ENCODE results near the gene RNF121. TPM values are rescaled to one million over a fixed set of nuclear protein-coding genes. Genes with fewer than 3 reads are reported as not detected.

Gene RNF121
- total RNA-seq, result 32.7 and 33.3 TPM in 2 replicates

DNA sequence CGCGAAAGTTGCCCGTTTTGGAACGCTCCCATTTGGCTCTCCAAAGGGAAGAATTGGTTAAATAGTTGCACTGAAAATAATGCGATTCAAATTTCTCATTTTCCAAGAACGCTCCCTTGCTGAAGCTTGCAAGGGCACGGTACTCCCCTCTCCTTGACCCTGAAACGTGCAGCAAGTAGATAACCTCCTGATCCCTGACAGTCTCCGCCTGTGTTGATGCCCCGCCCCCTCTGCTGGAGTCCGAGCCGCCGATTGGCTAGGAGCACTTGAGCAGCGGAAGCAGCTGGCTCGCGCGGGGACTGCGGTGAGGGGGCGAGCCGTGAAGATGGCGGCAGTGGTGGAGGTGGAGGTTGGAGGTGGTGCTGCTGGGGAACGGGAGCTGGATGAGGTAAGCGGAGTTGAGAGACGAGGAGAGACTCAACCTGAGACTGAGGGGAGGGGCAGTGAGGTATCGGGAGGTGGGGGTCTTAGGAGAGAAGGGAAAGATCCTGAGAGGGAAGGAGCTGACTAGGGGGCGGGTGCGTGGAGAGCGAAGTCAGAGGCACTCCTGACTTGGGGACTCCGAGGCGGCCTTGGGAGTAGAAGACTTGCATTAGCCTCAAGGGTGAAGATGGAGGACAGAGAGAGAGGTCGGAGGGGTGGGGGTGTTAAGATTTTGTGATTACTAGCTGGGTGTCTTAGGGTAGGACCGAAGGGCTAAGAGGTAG, at the start of gene RNF121:
Gene RNF121, plus strand, starts transcription at position 310 of the 707 bp plus-strand sequence. Its CDS starts 16 bp downstream, at position 326.

DNA sequence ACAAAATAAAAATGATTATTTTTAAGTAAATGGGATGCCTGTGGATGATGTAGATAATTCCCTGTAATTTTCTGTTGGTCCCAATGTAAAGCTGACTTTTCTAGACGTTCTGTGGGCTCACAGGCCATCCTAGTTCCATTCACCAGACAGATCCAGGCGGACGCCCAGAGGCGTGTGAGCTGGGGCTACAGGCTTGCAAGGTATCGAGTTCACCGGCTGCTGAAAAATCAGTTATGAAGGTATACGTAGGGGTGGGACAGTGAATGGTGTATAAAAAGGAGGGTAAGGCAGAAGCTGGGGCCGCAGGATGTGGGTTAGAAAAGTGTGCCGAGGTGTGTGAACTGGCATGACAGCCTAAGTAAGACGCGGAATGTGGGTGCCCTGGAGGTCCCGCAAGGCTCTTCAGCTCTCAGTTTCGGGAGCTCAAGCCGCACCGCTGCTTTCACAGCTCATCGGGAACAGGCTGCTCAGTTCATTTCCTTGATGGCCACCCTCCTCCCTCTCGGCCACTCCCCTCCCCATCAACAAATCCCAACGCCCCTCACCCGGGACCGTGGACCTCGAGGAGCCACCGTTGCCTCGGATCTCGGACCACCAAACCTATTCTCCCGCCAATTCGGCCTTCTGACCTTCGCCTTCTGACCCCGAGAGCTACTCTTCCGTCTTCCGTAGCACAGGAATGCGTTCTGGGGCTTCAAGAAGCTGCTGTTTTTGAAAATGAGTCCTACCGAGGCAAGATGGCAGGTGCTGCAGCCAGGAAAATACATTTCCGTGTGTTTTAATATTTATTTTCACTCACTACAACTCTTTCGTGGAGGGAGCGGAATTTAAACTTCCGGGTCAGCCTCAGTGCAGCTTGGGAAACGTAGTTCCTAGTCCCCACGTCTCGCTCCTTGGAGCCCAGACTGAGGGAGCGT, 768 bp upstream of the RNF121 start, which contains the start of gene XNDC1N:
Gene XNDC1N, minus strand, starts transcription at position 775 of the 917 bp plus-strand sequence. CDS start 5,241 bp downstream, outside the sequence.

DNA sequence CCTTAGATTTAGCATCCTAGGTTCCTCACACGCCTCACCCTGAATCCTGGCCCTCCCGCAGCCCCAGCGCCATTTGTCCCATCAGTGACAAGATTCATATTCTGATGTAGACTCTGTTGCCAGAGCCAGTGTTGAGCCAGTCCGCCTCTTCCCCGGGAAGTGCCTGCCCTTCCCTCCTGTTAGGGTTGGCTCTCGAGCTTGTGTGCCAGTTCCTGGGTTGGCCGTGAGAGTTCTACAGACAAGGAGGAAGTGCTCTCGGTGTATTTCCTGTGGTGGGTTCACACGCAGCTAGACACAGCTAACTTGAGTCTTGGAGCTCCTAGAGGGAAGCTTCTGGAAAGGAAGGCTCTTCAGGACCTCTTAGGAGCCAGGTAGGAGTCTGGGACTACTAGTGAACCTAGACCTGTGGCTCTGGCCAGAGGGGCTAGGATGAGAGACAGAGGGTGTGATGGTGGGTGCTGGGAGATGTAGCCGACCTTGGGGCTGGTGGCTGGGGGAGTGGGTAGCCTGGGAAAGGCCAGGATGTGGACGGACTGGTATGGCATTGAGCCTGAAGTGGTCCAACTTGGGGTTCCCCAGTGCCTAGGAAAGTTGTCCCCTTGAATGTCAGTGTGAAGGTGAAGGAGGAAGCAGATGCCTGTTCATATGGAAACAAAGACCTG, 69.9 kb downstream of the RNF121 start, which contains the start of gene IL18BP:
Gene IL18BP, plus strand, starts transcription at position 261 of the 662 bp plus-strand sequence. CDS start 1,076 bp downstream, outside the sequence.

Other genes with a start within 250 kb of the RNF121 start
- not detected in 2 replicates for gene DEFB108B, start 95.8 kb upstream of the RNF121 start, total RNA-seq
- gene DEFB131B, start 50.6 kb upstream of the RNF121 start, total RNA-seq, result not detected in 2 replicates
- 5.6 and 10.4 TPM in 2 replicates for gene XNDC1N, start 452 bp upstream of the RNF121 start, total RNA-seq
- gene IL18BP, start 69.9 kb downstream of the RNF121 start, total RNA-seq, result 2.9 and 3.9 TPM in 2 replicates
- 247 and 272 TPM in 2 replicates for gene NUMA1, start 151.5 kb downstream of the RNF121 start, total RNA-seq
- 6.0 and 6.3 TPM in 2 replicates for gene LRRC51, start 151.8 kb downstream of the RNF121 start, total RNA-seq
- gene LAMTOR1, start 174.3 kb downstream of the RNF121 start, total RNA-seq, result 113 and 119 TPM in 2 replicates
- not detected in 2 replicates for gene TOMT, start 176.9 kb downstream of the RNF121 start, total RNA-seq
- 11.4 and 18.0 TPM in 2 replicates for gene ANAPC15, start 183.6 kb downstream of the RNF121 start, total RNA-seq
- 0.49 TPM in 1 of 2 replicates, not detected in the other for gene FOLR3, start 206.7 kb downstream of the RNF121 start, total RNA-seq